ENCODE measurements around the gene RECQL5.

DNA sequence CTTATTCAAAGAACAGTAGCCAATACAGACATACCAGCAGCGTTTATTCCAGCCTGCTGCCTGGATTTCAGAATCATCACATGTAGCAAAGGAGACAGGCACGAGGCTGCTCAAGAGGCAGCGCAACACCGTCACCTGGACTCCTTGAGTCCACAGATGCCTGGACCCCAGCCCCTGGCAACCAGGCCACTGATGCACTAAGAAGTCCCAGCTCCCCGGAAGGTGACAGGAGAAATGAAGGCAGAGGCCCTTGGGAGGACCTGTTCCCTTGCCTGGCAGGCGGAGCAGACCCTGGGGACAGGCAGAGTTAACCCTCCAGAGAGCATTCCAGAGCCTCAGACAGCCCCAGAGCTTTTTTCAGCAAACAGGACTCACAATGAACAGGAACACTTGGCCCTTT lies 17.3 kb downstream of the RECQL5 start:
- no peak for TF ChIP-seq CTCF (IDR thresholded peaks at IDR 0.05)
- TF ChIP-seq POLR2A (IDR thresholded peaks at IDR 0.05), result no peak
- no peak for TF ChIP-seq EP300 (IDR thresholded peaks at IDR 0.05)

All from sigmoid colon (tissue), 4 donors.